Measurements from ENCODE around the gene CBLB.

DNA sequence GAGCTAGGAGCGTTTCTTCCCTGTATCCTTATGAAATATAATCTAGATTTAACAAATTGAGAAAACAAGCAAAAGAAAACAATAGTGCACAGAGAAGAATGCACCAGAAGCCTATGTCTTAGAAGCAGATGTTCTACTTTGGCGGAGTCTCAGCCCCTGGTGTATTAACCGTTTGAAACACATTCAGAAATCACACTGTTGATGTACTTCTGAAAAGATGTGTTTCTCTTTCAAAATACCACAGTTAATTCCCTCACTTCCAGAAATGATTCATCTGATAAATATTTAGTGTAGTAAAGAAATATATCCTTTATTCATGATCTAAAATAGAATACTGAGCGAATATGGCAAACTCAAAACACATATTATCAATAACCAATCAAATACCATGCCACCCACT is 77.7 kb downstream of the CBLB start:
- TF ChIP-seq, protein P1, sequence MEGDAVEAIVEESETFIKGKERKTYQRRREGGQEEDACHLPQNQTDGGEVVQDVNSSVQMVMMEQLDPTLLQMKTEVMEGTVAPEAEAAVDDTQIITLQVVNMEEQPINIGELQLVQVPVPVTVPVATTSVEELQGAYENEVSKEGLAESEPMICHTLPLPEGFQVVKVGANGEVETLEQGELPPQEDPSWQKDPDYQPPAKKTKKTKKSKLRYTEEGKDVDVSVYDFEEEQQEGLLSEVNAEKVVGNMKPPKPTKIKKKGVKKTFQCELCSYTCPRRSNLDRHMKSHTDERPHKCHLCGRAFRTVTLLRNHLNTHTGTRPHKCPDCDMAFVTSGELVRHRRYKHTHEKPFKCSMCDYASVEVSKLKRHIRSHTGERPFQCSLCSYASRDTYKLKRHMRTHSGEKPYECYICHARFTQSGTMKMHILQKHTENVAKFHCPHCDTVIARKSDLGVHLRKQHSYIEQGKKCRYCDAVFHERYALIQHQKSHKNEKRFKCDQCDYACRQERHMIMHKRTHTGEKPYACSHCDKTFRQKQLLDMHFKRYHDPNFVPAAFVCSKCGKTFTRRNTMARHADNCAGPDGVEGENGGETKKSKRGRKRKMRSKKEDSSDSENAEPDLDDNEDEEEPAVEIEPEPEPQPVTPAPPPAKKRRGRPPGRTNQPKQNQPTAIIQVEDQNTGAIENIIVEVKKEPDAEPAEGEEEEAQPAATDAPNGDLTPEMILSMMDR (conservative IDR thresholded peaks at IDR 0.05; ENCODE audit: low read depth, low read length) = no peak
- TF ChIP-seq EZH2 (IDR thresholded peaks at IDR 0.05; ENCODE audit: low read length, unreplicated experiment) (no peak), EZH2phosphoT487 (IDR thresholded peaks at IDR 0.05; ENCODE audit: borderline replicate concordance, low read length) (no peak)

All from PC-3 (cell line).